ENCODE measurements around the gene GJC1.

GRCh38 chr17:44872131-44872768 is 42.2 kb upstream of the GJC1 start:
- TF ChIP-seq POLR2A (IDR thresholded peaks at IDR 0.05), result no peak
- no peak for TF ChIP-seq CTCF (IDR thresholded peaks at IDR 0.05)
